Body of pancreas (tissue), 4 donors: ENCODE results near the gene HYAL1.

Source experiments
- CTCF ChIP-seq, 7 experiments: fragments of 450-650 bp in 4 of 7; fragments of 200-600 bp in 3 of 7; sonication (generic) in 3 of 7; IDR thresholded peaks; one replicate each; pipeline ENCODE4 v1.5.1; 2016 to 2019; ENCODE audit warnings: antibody characterized with exemption in 7 of 7
- POLR2A ChIP-seq, 3 donors: fragments of 450-650 bp; IDR thresholded peaks; one replicate each; pipeline ENCODE4 v1.6.1; 2016; ENCODE audit warnings: antibody characterized with exemption in 3 of 3, mild to moderate bottlenecking in 2 of 3

- TF ChIP-seq CTCF (IDR thresholded peaks at IDR 0.05) (no peak), POLR2A (IDR thresholded peaks at IDR 0.05) (peak in 1 of 3 donors; percentile 35)
These were observed 38.9 kb downstream of the HYAL1 start for GRCh38 chr3:50264383-50264963.
